ENCODE data around the gene PIP4P1. TPM values are rescaled to one million over a fixed set of nuclear protein-coding genes. Genes with fewer than 3 reads are reported as not detected.
A peak's percentile ranks its signal among the peaks of the same experiment; 100 is the strongest.

PIP4P1 gene
- total RNA-seq, 4 donors from 2014 or later, result 12.2 to 23.2 (median 20.1) TPM

GRCh38 chr14:20429801-20430669 lies 31.2 kb downstream of the PIP4P1 start:
- no peaks in the 10 kb centered on the region for H3K9me3 ChIP-seq
- ATAC-seq, result no peak
- H3K4me1 ChIP-seq, result peaks cover 0 to 20% (median 2%) of the 10 kb centered on the region in 3 donors
- no peak overlapping the region for H3K27ac ChIP-seq
- WGBS, 2 donors (ENCODE audit: low coverage in 1 of 2), result 80 to 83% methylated on average over 2 to 7 of the region's 30 CpGs
- TF ChIP-seq POLR2A (IDR thresholded peaks at IDR 0.05) (no peak), EP300 (IDR thresholded peaks at IDR 0.05) (no peak), CTCF (IDR thresholded peaks at IDR 0.05) (no peak), POLR2AphosphoS5 (IDR thresholded peaks at IDR 0.05) (no peak)
- H3K27me3 ChIP-seq, result peaks cover under 1% of the 10 kb centered on the region
- H3K4me3 ChIP-seq, result no peak overlapping the region
- no peaks in the 10 kb centered on the region for H3K36me3 ChIP-seq

GRCh38 chr14:20428802-20429201 lies 32.4 kb downstream of the PIP4P1 start:
- no peak for ATAC-seq
- H3K36me3 ChIP-seq, result no peaks in the 10 kb centered on the region
- H3K4me1 ChIP-seq, result peaks cover 0 to 9% (median 0%) of the 10 kb centered on the region in 3 donors
- H3K27ac ChIP-seq, result no peak overlapping the region
- H3K9me3 ChIP-seq, result no peaks in the 10 kb centered on the region
- H3K4me3 ChIP-seq, result no peak overlapping the region
- TF ChIP-seq EP300 (IDR thresholded peaks at IDR 0.05) (no peak), CTCF (IDR thresholded peaks at IDR 0.05) (no peak), POLR2AphosphoS5 (IDR thresholded peaks at IDR 0.05) (no peak)
- 40% methylated on average over 4 of the region's 5 CpGs; no CpG with 5 or more reads in 1 of the 2 donors for WGBS, 2 donors (ENCODE audit: low coverage in 1 of 2)
- H3K27me3 ChIP-seq, result no peaks in the 10 kb centered on the region

GRCh38 chr14:20428010-20428365 lies 33.2 kb downstream of the PIP4P1 start:
- ATAC-seq, result no peak
- Histone ChIP-seq H3K4me3 (no peak overlapping the region), H3K4me1 (peaks cover 0 to 9% (median 0%) of the 10 kb centered on the region in 3 donors), H3K36me3 (no peaks in the 10 kb centered on the region), H3K27ac (no peak overlapping the region), H3K27me3 (no peaks in the 10 kb centered on the region), H3K9me3 (no peaks in the 10 kb centered on the region)
- no peak for TF ChIP-seq EP300 (IDR thresholded peaks at IDR 0.05)
- TF ChIP-seq POLR2AphosphoS5 (IDR thresholded peaks at IDR 0.05), result no peak
- TF ChIP-seq POLR2A (IDR thresholded peaks at IDR 0.05), result no peak
- TF ChIP-seq CTCF (IDR thresholded peaks at IDR 0.05), result no peak
- 55 to 92% methylated on average over 2 of the region's 5 CpGs for WGBS, 2 donors (ENCODE audit: low coverage in 1 of 2)

GRCh38 chr14:20427231-20428009 lies 33.8 kb downstream of the PIP4P1 start:
- Histone ChIP-seq H3K36me3 (no peaks in the 10 kb centered on the region), H3K9me3 (no peaks in the 10 kb centered on the region), H3K4me3 (no peak overlapping the region), H3K27me3 (no peaks in the 10 kb centered on the region), H3K27ac (peak overlapping the region in 1 of 4 donors; percentile 29), H3K4me1 (peaks cover 0 to 9% (median 0%) of the 10 kb centered on the region in 3 donors)
- TF ChIP-seq POLR2AphosphoS5 (IDR thresholded peaks at IDR 0.05) (no peak), CTCF (IDR thresholded peaks at IDR 0.05) (no peak), POLR2A (IDR thresholded peaks at IDR 0.05) (no peak), EP300 (IDR thresholded peaks at IDR 0.05) (no peak)
- WGBS, 2 donors (ENCODE audit: low coverage in 1 of 2), result 50 to 56% methylated on average over 4 of the region's 5 CpGs
- peak; percentile 41 for ATAC-seq

All from gastroesophageal sphincter (tissue), 4 donors.